Thyroid gland (tissue), 4 donors: Measurements from ENCODE around the gene FGGY.

Experiments
- POLR2A ChIP-seq, 2 donors: fragments of 450-650 bp; IDR thresholded peaks; one replicate each; pipeline ENCODE4 v1.6.1; 2017; ENCODE audit warnings: antibody characterized with exemption in 2 of 2, mild to moderate bottlenecking in 2 of 2, moderate library complexity in 1 of 2
- TF ChIP-seq, protein P1 (sequence below), 6 experiments: fragments of 200-600 bp in 3 of 6; fragments of 450-650 bp in 3 of 6; sonication (generic) in 3 of 6; IDR thresholded peaks; one replicate each; pipeline ENCODE4 v1.5.1; 2016 to 2019; ENCODE audit warnings: antibody characterized with exemption in 6 of 6, mild to moderate bottlenecking in 2 of 6, inconsistent platforms in 1 of 6, moderate library complexity in 1 of 6

DNA sequence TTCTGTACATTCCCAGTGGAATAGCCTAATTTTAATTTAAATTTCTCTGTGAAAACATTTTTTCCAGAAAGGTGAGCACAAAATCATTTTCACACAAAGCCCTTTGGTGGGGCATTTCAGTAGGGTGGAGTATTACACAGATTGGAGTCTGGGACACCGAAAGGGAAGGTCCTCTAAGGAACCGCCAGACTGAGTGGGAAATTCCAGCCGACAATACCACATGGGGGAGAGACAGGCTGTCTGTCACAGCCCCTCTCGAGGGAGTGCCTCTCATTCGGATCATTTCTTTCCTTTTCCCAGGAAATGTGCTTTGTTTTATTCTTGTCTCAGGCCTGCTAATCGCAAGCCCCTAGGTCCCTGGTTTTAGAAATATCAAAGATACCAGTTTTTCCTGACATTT lies 367.3 kb downstream of the FGGY start:
- TF ChIP-seq, protein P1, sequence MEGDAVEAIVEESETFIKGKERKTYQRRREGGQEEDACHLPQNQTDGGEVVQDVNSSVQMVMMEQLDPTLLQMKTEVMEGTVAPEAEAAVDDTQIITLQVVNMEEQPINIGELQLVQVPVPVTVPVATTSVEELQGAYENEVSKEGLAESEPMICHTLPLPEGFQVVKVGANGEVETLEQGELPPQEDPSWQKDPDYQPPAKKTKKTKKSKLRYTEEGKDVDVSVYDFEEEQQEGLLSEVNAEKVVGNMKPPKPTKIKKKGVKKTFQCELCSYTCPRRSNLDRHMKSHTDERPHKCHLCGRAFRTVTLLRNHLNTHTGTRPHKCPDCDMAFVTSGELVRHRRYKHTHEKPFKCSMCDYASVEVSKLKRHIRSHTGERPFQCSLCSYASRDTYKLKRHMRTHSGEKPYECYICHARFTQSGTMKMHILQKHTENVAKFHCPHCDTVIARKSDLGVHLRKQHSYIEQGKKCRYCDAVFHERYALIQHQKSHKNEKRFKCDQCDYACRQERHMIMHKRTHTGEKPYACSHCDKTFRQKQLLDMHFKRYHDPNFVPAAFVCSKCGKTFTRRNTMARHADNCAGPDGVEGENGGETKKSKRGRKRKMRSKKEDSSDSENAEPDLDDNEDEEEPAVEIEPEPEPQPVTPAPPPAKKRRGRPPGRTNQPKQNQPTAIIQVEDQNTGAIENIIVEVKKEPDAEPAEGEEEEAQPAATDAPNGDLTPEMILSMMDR (IDR thresholded peaks at IDR 0.05), result no peak
- TF ChIP-seq POLR2A (IDR thresholded peaks at IDR 0.05), result no peak
